ENCODE data around the gene DIO3. TPM values are rescaled to one million over a fixed set of nuclear protein-coding genes. Genes with fewer than 3 reads are reported as not detected.

Gene DIO3
- polyA plus RNA-seq, 3 donors, result not detected

- Histone ChIP-seq H4K20me1 (ENCODE audit: insufficient read depth, low read length) (no peaks in the 10 kb centered on the region), H3K4me2 (replicated peaks; ENCODE audit: extremely low read depth, low read length, poor library complexity, severe bottlenecking) (no peak overlapping the region), H3K27ac (ENCODE audit: low read depth in 1 of 2, low read length in 2 of 2) (no peak overlapping the region), H3K4me3 (replicated peaks in 1 of 3; ENCODE audit: low read depth in 2 of 3, low read length in 3 of 3) (no peak overlapping the region), H3K79me2 (ENCODE audit: insufficient read depth, low read length) (no peaks in the 10 kb centered on the region), H3K9me3 (replicated peaks in 1 of 2; ENCODE audit: control insufficient read depth in 1 of 2, insufficient read depth in 1 of 2, low read length in 2 of 2) (no peaks in the 10 kb centered on the region), H3K4me1 (ENCODE audit: control insufficient read depth in 1 of 2, insufficient read depth in 2 of 2, low read length in 2 of 2) (no peaks in the 10 kb centered on the region), H3K36me3 (replicated peaks in 1 of 2; ENCODE audit: control insufficient read depth in 1 of 2, insufficient read depth in 2 of 2, low read length in 2 of 2) (no peaks in the 10 kb centered on the region), H2AFZ (ENCODE audit: insufficient read depth, low read depth, low read length, poor library complexity, severe bottlenecking) (no peak overlapping the region), H3K27me3 (ENCODE audit: control insufficient read depth in 2 of 2, insufficient read depth in 2 of 2, low read length in 2 of 2) (peaks cover 0 to 9% of the 10 kb centered on the region in 2 donors), H3K9ac (ENCODE audit: insufficient read depth, low read length, poor library complexity, severe bottlenecking) (no peak overlapping the region)
- TF ChIP-seq CTCF (IDR thresholded peaks at IDR 0.05), result no peak
- peaks cover 10 to 23% (median 16%) of the 10 kb centered on the region in 3 donors for H3K27me3 Mint-ChIP-seq (ENCODE audit: low read depth in 3 of 3)
- WGBS (ENCODE audit: insufficient coverage), result no CpG with 5 or more reads among the region's 1 CpG
- no peaks in the 10 kb centered on the region for H3K36me3 Mint-ChIP-seq
- no peak overlapping the region for H3K4me3 Mint-ChIP-seq
- peaks cover 0 to 4% (median 0%) of the 10 kb centered on the region in 7 donors for H3K9me3 Mint-ChIP-seq
- no peaks in the 10 kb centered on the region for H3K4me1 Mint-ChIP-seq
- no peak overlapping the region for H3K27ac Mint-ChIP-seq
- no peak for DNase-seq
- intact Hi-C loops (cut with micrococcal nuclease), result no loop called here
These were observed 7.9 kb upstream of the DIO3 start for GRCh38 chr14:101553393-101553792.

DNA sequence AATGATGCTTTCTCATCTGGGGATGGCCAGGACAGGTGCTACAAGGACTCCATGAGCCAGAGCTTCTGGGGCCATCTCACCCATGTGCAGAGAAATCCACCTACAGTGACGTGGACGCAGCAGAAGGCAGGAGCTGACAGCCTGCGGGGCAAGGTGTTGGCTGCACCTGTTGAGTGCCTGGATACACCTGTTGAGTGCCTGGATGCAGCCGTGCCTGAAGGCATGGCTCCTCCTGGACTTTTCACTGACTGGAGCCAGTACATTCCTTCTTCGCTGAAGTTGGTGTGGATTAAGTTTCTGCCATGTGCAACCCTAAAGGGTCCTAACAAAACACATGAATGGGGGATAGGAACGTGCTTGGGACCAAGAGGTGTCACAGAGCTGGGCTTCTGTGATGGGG lies 7.4 kb upstream of the DIO3 start:
- Mint-ChIP-seq H3K27me3 (ENCODE audit: low read depth in 3 of 3) (peaks cover 16 to 27% (median 21%) of the 10 kb centered on the region in 3 donors), H3K36me3 (no peaks in the 10 kb centered on the region), H3K27ac (no peak overlapping the region), H3K9me3 (peaks cover 0 to 5% (median 0%) of the 10 kb centered on the region in 7 donors), H3K4me1 (no peaks in the 10 kb centered on the region), H3K4me3 (no peak overlapping the region)
- no peaks in the 10 kb centered on the region for H3K79me2 ChIP-seq (ENCODE audit: insufficient read depth, low read length)
- no peak overlapping the region for H2AFZ ChIP-seq (ENCODE audit: insufficient read depth, low read depth, low read length, poor library complexity, severe bottlenecking)
- no peak overlapping the region for H3K4me3 ChIP-seq (replicated peaks in 1 of 3; ENCODE audit: low read depth in 2 of 3, low read length in 3 of 3)
- no peak overlapping the region for H3K9ac ChIP-seq (ENCODE audit: insufficient read depth, low read length, poor library complexity, severe bottlenecking)
- TF ChIP-seq CTCF (IDR thresholded peaks at IDR 0.05), result no peak
- intact Hi-C loops (cut with micrococcal nuclease), result no loop called here
- DNase-seq, result no peak
- no peaks in the 10 kb centered on the region for H4K20me1 ChIP-seq (ENCODE audit: insufficient read depth, low read length)
- WGBS (ENCODE audit: insufficient coverage), result 96% methylated on average over 6 of the region's 6 CpGs
- H3K36me3 ChIP-seq (replicated peaks in 1 of 2; ENCODE audit: control insufficient read depth in 1 of 2, insufficient read depth in 2 of 2, low read length in 2 of 2), result no peaks in the 10 kb centered on the region
- H3K27ac ChIP-seq (ENCODE audit: low read depth in 1 of 2, low read length in 2 of 2), result no peak overlapping the region
- no peaks in the 10 kb centered on the region for H3K4me1 ChIP-seq (ENCODE audit: control insufficient read depth in 1 of 2, insufficient read depth in 2 of 2, low read length in 2 of 2)
- H3K4me2 ChIP-seq (replicated peaks; ENCODE audit: extremely low read depth, low read length, poor library complexity, severe bottlenecking), result no peak overlapping the region
- H3K9me3 ChIP-seq (replicated peaks in 1 of 2; ENCODE audit: control insufficient read depth in 1 of 2, insufficient read depth in 1 of 2, low read length in 2 of 2), result no peaks in the 10 kb centered on the region
- H3K27me3 ChIP-seq (ENCODE audit: control insufficient read depth in 2 of 2, insufficient read depth in 2 of 2, low read length in 2 of 2), result peaks cover 3 to 13% of the 10 kb centered on the region in 2 donors

Data from CD14-positive monocyte (primary cell).